ENCODE results near the gene CCDC180. TPM values are rescaled to one million over a fixed set of nuclear protein-coding genes. Genes with fewer than 3 reads are reported as not detected.

Gene CCDC180
- total RNA-seq, 2 experiments from 2014 or later: 0.13 to 1.2 TPM

- ChIA-PET POLR2A (interaction anchor here (0.7 kb wide), 1 partner anchor 9 kb away, joined by 3 read pairs; no protein-coding TSS in a partner anchor), CTCF (ENCODE audit: unreplicated experiment) (no interaction called here)
- TF ChIP-seq EZH2phosphoT487 (IDR thresholded peaks at IDR 0.05; ENCODE audit: borderline replicate concordance, low read depth, low read length) (no peak), CTCF (conservative IDR thresholded peaks at IDR 0.05; ENCODE audit: low read length) (no peak)
- Histone ChIP-seq H3K4me3 (ENCODE audit: low read depth, low read length, poor library complexity, severe bottlenecking) (no peak overlapping the region), H3K9me2 (ENCODE audit: insufficient read depth, low read length) (no peaks in the 10 kb centered on the region), H3K36me3 (ENCODE audit: insufficient read depth, low read length) (no peaks in the 10 kb centered on the region), H3K4me1 (ENCODE audit: insufficient read depth, low read length, poor library complexity, severe bottlenecking) (no peaks in the 10 kb centered on the region), H2AFZ (ENCODE audit: low read length) (no peak overlapping the region), H3K27ac (ENCODE audit: low read depth, low read length, poor library complexity, severe bottlenecking) (no peak overlapping the region), H3K79me2 (ENCODE audit: insufficient read depth, low read depth, low read length) (no peaks in the 10 kb centered on the region), H3K4me2 (ENCODE audit: low read length) (no peak overlapping the region), H4K20me1 (ENCODE audit: insufficient read depth, low read length) (no peaks in the 10 kb centered on the region), H3K9me3 (ENCODE audit: low read length) (0 out of 2 replicates have a peak, but pooled peaks cover 3% of the 10 kb centered on the region)
- BruUV-seq (replicated peaks): no TSS peak
- intact Hi-C loops (cut with micrococcal nuclease; ENCODE audit: unreplicated experiment): loop anchor here (10.0 kb wide), 1 partner anchor 426 kb away; the partner anchor contains the start of gene ZNF782
- no peak for DNase-seq (ENCODE audit: low spot score)
Observed at GRCh38 chr9:97280755-97281330, 26.6 kb upstream of the CCDC180 start.

DNA sequence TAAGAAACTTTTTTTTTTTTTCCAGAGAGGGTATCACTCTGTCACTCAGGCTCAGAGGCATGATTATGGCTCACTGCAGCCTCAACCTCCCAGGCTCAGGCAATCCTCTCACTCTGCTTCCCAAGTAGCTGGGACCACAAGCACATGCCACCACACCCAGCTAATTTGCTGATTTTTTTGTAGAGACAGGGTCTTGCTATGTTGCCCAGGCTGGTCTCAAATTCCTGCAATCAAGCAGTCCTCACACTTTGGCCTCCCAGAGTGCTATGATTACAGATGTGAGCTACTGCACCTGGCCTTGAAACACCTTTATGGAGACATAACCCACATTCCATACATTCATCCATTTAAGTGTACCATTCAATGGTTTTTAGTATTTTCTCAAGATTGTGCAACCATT, 23.7 kb upstream of the CCDC180 start:
- H2AFZ ChIP-seq (ENCODE audit: low read length): no peak overlapping the region
- H3K4me3 ChIP-seq (ENCODE audit: low read depth, low read length, poor library complexity, severe bottlenecking): no peak overlapping the region
- H3K9me2 ChIP-seq (ENCODE audit: insufficient read depth, low read length): no peaks in the 10 kb centered on the region
- ChIA-PET POLR2A (interaction anchor here (0.6 kb wide), 1 partner anchor 12 kb away, joined by 3 read pairs; no protein-coding TSS in a partner anchor), CTCF (ENCODE audit: unreplicated experiment) (no interaction called here)
- 0 out of 2 replicates have a peak, but pooled peaks cover 3% of the 10 kb centered on the region for H3K9me3 ChIP-seq (ENCODE audit: low read length)
- H3K36me3 ChIP-seq (ENCODE audit: insufficient read depth, low read length): no peaks in the 10 kb centered on the region
- BruUV-seq (replicated peaks): no TSS peak
- no peaks in the 10 kb centered on the region for H3K4me1 ChIP-seq (ENCODE audit: insufficient read depth, low read length, poor library complexity, severe bottlenecking)
- no peak overlapping the region for H3K27ac ChIP-seq (ENCODE audit: low read depth, low read length, poor library complexity, severe bottlenecking)
- no peak overlapping the region for H3K4me2 ChIP-seq (ENCODE audit: low read length)
- no peaks in the 10 kb centered on the region for H3K79me2 ChIP-seq (ENCODE audit: insufficient read depth, low read depth, low read length)
- no peaks in the 10 kb centered on the region for H4K20me1 ChIP-seq (ENCODE audit: insufficient read depth, low read length)
- no peak for DNase-seq (ENCODE audit: low spot score)
- intact Hi-C loops (cut with micrococcal nuclease; ENCODE audit: unreplicated experiment): loop anchor here (10.0 kb wide), 1 partner anchor 429 kb away; the partner anchor contains the start of gene ZNF782
- TF ChIP-seq CTCF (conservative IDR thresholded peaks at IDR 0.05; ENCODE audit: low read length) (no peak), EZH2phosphoT487 (IDR thresholded peaks at IDR 0.05; ENCODE audit: borderline replicate concordance, low read depth, low read length) (no peak)

DNA sequence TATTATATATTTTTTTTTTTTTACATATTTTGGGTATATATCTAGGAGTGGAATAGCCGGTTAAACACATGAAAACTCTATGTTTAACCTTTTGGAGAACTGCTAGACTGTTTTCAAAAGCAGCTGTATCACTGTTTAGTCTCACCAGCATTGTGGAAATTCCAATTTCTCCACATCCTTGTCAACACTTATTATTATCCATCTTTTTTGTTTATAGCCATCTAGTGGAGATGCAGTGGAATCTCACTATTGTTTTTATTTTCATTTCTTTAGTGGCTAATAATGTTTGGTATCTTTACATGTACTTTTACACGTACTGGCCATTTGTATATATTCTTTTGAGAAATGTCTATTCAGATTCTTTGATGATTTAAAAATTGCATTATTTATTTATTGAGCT, 22.7 kb upstream of the CCDC180 start:
- no peak for TF ChIP-seq EZH2phosphoT487 (IDR thresholded peaks at IDR 0.05; ENCODE audit: borderline replicate concordance, low read depth, low read length)
- peak; percentile 66 for TF ChIP-seq CTCF (conservative IDR thresholded peaks at IDR 0.05; ENCODE audit: low read length)
- H3K4me3 ChIP-seq (ENCODE audit: low read depth, low read length, poor library complexity, severe bottlenecking): no peak overlapping the region
- H4K20me1 ChIP-seq (ENCODE audit: insufficient read depth, low read length): no peaks in the 10 kb centered on the region
- no TSS peak for BruUV-seq (replicated peaks)
- H3K9me3 ChIP-seq (ENCODE audit: low read length): 0 out of 2 replicates have a peak, but pooled peaks cover 3% of the 10 kb centered on the region
- no peaks in the 10 kb centered on the region for H3K4me1 ChIP-seq (ENCODE audit: insufficient read depth, low read length, poor library complexity, severe bottlenecking)
- ChIA-PET CTCF (ENCODE audit: unreplicated experiment) (no interaction called here), POLR2A (no interaction called here)
- no peak overlapping the region for H3K4me2 ChIP-seq (ENCODE audit: low read length)
- H2AFZ ChIP-seq (ENCODE audit: low read length): no peak overlapping the region
- no peaks in the 10 kb centered on the region for H3K79me2 ChIP-seq (ENCODE audit: insufficient read depth, low read depth, low read length)
- no peak overlapping the region for H3K27ac ChIP-seq (ENCODE audit: low read depth, low read length, poor library complexity, severe bottlenecking)
- DNase-seq (ENCODE audit: low spot score): no peak
- no peaks in the 10 kb centered on the region for H3K36me3 ChIP-seq (ENCODE audit: insufficient read depth, low read length)
- intact Hi-C loops (cut with micrococcal nuclease; ENCODE audit: unreplicated experiment): loop anchor here (10.0 kb wide), 1 partner anchor 430 kb away; the partner anchor contains the start of gene ZNF782
- no peaks in the 10 kb centered on the region for H3K9me2 ChIP-seq (ENCODE audit: insufficient read depth, low read length)

All from OCI-LY7 (cell line).